GM19467 (cell line): ENCODE data around the gene KNTC1.
"Not testable (repeated sequence)": the region's sequence is repeated elsewhere in the genome, so short reads cannot be mapped to it uniquely, and the experiment has no call there.

Experiments
- ATAC-seq: cut with Tn5 transposase; IDR thresholded peaks from one replicate; pipeline ENCODE4 v1.9.1; 2021; ENCODE audit warnings: mild to moderate bottlenecking, moderate library complexity; ENCODE audit not compliant: unreplicated experiment

The KNTC1 gene

DNA sequence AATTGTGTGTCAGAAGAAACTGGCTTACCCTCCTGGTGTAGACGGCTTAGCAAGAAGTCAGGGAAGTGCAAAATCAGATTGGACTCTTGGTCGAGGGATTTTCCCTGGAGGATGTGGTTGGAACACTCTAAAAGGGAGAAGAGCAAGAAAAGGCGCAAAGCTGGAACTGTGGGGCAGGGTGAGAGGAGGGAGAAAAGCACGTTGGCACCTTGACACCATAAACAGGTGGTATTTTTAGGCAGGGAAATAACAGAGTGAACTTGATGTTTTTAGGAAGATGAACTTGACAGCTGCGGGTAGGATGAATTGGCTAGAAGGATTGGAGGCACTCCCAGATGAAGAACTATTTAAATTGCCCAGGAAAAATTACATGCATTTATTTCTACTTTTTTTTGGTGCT, 108.4 kb downstream of the KNTC1 start:
- no peak for ATAC-seq

- ATAC-seq = no peak
These were observed 116.3 kb downstream of the KNTC1 start for GRCh38 chr12:122643207-122643805.

- ATAC-seq = peak; percentile 73
These were observed 119.6 kb downstream of the KNTC1 start for GRCh38 chr12:122646517-122647217.

GRCh38 chr12:122651520-122652224, 124.6 kb downstream of the KNTC1 start:
- ATAC-seq = no peak

- not testable (repeated sequence) for ATAC-seq
These were observed 126.2 kb downstream of the KNTC1 start for GRCh38 chr12:122653291-122653690.

GRCh38 chr12:122656298-122656697, 129.2 kb downstream of the KNTC1 start:
- ATAC-seq = no peak

- ATAC-seq = no peak
These were observed 132.5 kb downstream of the KNTC1 start for GRCh38 chr12:122659579-122659978.

DNA sequence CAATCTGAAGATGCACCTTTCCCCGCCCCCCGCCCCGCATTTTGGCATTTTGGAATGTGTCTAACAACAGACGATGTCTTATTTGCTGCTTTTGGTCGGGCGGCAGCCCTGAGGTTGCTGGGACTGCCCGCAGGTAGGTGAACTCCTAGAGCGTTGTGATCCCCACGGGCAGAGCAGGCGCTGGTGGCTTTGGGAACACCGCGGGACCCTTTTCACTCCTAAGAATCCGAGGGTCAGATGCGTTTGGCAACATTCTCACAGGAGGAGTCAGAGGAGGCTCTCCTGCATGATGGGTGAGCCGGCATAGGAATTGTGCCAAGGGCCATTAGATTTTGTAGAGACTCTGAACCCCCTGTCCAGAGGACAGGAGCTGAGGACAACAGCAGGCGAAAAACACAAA, 134.2 kb downstream of the KNTC1 start:
- ATAC-seq = no peak

DNA sequence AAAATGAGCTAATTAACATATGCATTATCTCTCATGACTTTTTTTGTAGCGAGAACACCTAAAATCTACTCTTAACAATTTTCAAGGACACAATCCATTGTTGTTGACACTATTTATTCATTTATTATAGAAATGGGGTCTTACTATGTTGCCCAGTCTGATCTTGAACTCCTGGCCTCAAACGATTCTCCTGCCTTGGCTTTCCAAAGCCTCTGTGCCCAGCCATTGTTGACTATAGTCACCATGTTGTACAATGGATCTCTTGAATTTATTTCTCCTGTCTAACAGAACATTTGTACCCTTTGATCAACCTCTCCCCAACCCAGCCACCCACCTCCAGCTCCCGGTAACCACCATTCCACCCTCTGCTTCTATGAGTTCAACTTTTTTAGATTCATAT, 134.9 kb downstream of the KNTC1 start:
- no peak for ATAC-seq

- no peak for ATAC-seq
These were observed 138.3 kb downstream of the KNTC1 start for GRCh38 chr12:122665349-122665748.

- no peak for ATAC-seq
These were observed 138.7 kb downstream of the KNTC1 start for GRCh38 chr12:122665759-122666158.

- no peak for ATAC-seq
These were observed 141.2 kb downstream of the KNTC1 start for GRCh38 chr12:122668268-122668667.

- no peak for ATAC-seq
These were observed 142.5 kb downstream of the KNTC1 start for GRCh38 chr12:122669397-122670070.

- no peak for ATAC-seq
These were observed 145.5 kb downstream of the KNTC1 start for GRCh38 chr12:122672515-122672914.
